Heart left ventricle (tissue), 16 donors: ENCODE measurements around the gene PDCD1. TPM values are rescaled to one million over a fixed set of nuclear protein-coding genes. Genes with fewer than 3 reads are reported as not detected.
A peak's percentile ranks its signal among the peaks of the same experiment; 100 is the strongest.

ENCODE experiments used
- ATAC-seq, 4 donors: fragments of 200-7000 bp; cut with Tn5 transposase; one replicate each; pipeline ENCODE4 v1.9.1; 2020 to 2022; ENCODE audit warnings: moderate library complexity in 4 of 4, mild to moderate bottlenecking in 3 of 4, moderate number of reproducible peaks in 1 of 4
- DNase-seq, 5 donors: peaks; one replicate each; pipeline ENCODE4 v3.0.0-alpha.2; 2020
- H3K27ac ChIP-seq, 12 donors: fragments of 200-600 bp; sonication (generic) in 4 of 12; one replicate each; pipeline versions ENCODE4 v1.5.0 to v1.8.0; 2016 to 2022; ENCODE audit warnings: mild to moderate bottlenecking in 2 of 12
- H3K27me3 ChIP-seq, 9 donors: fragments of 200-600 bp; sonication (generic) in 2 of 9; one replicate each; pipeline versions ENCODE4 v1.5.1 to v1.8.0; 2016 to 2022; ENCODE audit warnings: mild to moderate bottlenecking in 3 of 9
- H3K36me3 ChIP-seq, 9 donors: fragments of 200-600 bp; sonication (generic) in 2 of 9; one replicate each; pipeline versions ENCODE4 v1.5.0 to v1.8.0; 2018 to 2022; ENCODE audit warnings: mild to moderate bottlenecking in 2 of 9
- H3K4me1 ChIP-seq, 12 donors: fragments of 200-600 bp; sonication (generic) in 4 of 12; one replicate each; pipeline versions ENCODE4 v1.5.0 to v1.8.0; 2016 to 2022; ENCODE audit warnings: mild to moderate bottlenecking in 3 of 12
- H3K4me3 ChIP-seq, 12 donors: fragments of 200-600 bp; sonication (generic) in 4 of 12; one replicate each; pipeline versions ENCODE4 v1.5.0 to v1.8.0; 2017 to 2022; ENCODE audit warnings: mild to moderate bottlenecking in 9 of 12, moderate library complexity in 4 of 12
- H3K9me3 ChIP-seq, 12 donors: fragments of 200-600 bp; sonication (generic) in 4 of 12; one replicate each; pipeline versions ENCODE4 v1.5.0 to v1.8.0; 2016 to 2022; ENCODE audit warnings: mild to moderate bottlenecking in 1 of 12
- POLR2A ChIP-seq, 2 donors: fragments of 450-650 bp; IDR thresholded peaks; one replicate each; pipeline ENCODE4 v1.6.1; 2017; ENCODE audit warnings: antibody characterized with exemption in 2 of 2, mild to moderate bottlenecking in 2 of 2, moderate library complexity in 2 of 2
- WGBS, 4 donors: extraction: QIAGEN DNeasy Blood & Tissue Kit in 2 of 4; methylation state at CpG; one replicate each; pipeline versions ENCODE4 v1.1.5 to v1.1.7; 2013 to 2018; 5-methylcytosine and 5-hydroxymethylcytosine counted together
- intact Hi-C, 10 donors: fragments of 100-400 bp; cut with DNase I; formaldehyde crosslinking; loops; one replicate each; pipeline versions ENCODE4 v1.11.1 to v1.14.2; 2022
- polyA plus RNA-seq, 2 donors: library from polyadenylated mRNA; stranded (reverse); fragments of 200-250 nt; gene quantifications; one replicate each; pipeline ENCODE4 v1.2.3, GENCODE V29; 2013
- total RNA-seq, 9 donors: library from RNA; depleted of rRNA in 2 of 9; stranded (reverse); fragments of >200 nt in 2 of 9; fragmentation: NEBNext Ultra II Directional in 3 of 9; extraction: Animal tissue kit (Norgen Biotek cat#: 25700) in 3 of 9; gene quantifications; one replicate each; pipeline versions ENCODE4 v1.1.0 to v1.2.4, GENCODE V29; 2016 to 2023
- TF ChIP-seq, protein P1 (sequence below), 12 donors: fragments of 200-600 bp; sonication (generic) in 4 of 12; IDR thresholded peaks; one replicate each; pipeline versions ENCODE4 v1.5.0 to v1.8.0; 2018 to 2022; ENCODE audit warnings: antibody characterized with exemption in 12 of 12, mild to moderate bottlenecking in 5 of 12
- donor health status: ischemic (EF 13 %, LVEDD 7.1; RV severe dilation, severe dysfunction).
- donor health status: healthy with polysubstance abuse.
- donor health status: DM: no; HTN: yes; CAD: no.
- donor health status: DM: no; HTN: no; CAD: no.
- donor health status: ischemic (EF 25% LVEDD 6.9; RV normal size, moderate dysfunction).
- donor health status: ischemic (EF 25% LVEDD 5.7; RV mildly dilated, moderate dysfunction).
- donor health status: healthy.
- donor health status: DM: yes; HTN: yes; CAD: no.
- donor health status: ischemic (EF 35%, LVEDD 5.7; RV mildly dilated, moderate dysfunction).
- donor health status: nonischemic (EF 11% LVEDD 7.7; RV severe dilation, severe dysfunction).
- donor health status: DM: yes; HTN: yes; CAD: no.
- donor health status: PGD.
- donor health status: ischemic (EF 29% LVEDD 5.4; RV normal size, mild dysfunction).
- donor health status: nonischemic (EF 23%, LVEDD 6.1; RV moderate dilation, normal function).

PDCD1 gene
- total and polyA plus RNA-seq, 11 donors = 0.27 to 7.6 (median 1.4) TPM

- intact Hi-C loops = loop anchor here in 2 of 10 donors (10.0 kb wide), 2 partner anchors 137 to 167 kb away; partner anchors contain the start of genes D2HGDH (in 1 of the 2) and ING5 (in 1 of the 2)
- peaks cover 0 to 22% (median 6%) of the 10 kb centered on the region in 9 donors for H3K27me3 ChIP-seq
Measured at GRCh38 chr2:241871538-241872312, 13.0 kb upstream of the PDCD1 start.

GRCh38 chr2:241870611-241871537, 12.2 kb upstream of the PDCD1 start:
- ATAC-seq (no peak), DNase-seq (peak in 3 of 5 donors; percentile 11 to 61 (median 18))
- Histone ChIP-seq H3K4me3 (no peak overlapping the region), H3K27ac (no peak overlapping the region), H3K9me3 (peaks cover 0 to 8% (median 0%) of the 10 kb centered on the region in 12 donors), H3K36me3 (no peaks in the 10 kb centered on the region), H3K27me3 (peaks cover 3 to 27% (median 14%) of the 10 kb centered on the region in 9 donors), H3K4me1 (no peaks in the 10 kb centered on the region)
- TF ChIP-seq POLR2A (IDR thresholded peaks at IDR 0.05) = no peak
- TF ChIP-seq, protein P1, sequence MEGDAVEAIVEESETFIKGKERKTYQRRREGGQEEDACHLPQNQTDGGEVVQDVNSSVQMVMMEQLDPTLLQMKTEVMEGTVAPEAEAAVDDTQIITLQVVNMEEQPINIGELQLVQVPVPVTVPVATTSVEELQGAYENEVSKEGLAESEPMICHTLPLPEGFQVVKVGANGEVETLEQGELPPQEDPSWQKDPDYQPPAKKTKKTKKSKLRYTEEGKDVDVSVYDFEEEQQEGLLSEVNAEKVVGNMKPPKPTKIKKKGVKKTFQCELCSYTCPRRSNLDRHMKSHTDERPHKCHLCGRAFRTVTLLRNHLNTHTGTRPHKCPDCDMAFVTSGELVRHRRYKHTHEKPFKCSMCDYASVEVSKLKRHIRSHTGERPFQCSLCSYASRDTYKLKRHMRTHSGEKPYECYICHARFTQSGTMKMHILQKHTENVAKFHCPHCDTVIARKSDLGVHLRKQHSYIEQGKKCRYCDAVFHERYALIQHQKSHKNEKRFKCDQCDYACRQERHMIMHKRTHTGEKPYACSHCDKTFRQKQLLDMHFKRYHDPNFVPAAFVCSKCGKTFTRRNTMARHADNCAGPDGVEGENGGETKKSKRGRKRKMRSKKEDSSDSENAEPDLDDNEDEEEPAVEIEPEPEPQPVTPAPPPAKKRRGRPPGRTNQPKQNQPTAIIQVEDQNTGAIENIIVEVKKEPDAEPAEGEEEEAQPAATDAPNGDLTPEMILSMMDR (IDR thresholded peaks at IDR 0.05) = no peak
- intact Hi-C loops = loop anchor here in 2 of 10 donors (10.0 kb wide), 2 partner anchors 136 to 166 kb away; partner anchors contain the start of genes D2HGDH (in 1 of the 2) and ING5 (in 1 of the 2)
- WGBS, 4 donors = 62 to 71% (median 65%) methylated on average over 16 to 28 of the region's 28 CpGs

More at GRCh38 chr2:241871538-241872312, 13.0 kb upstream of the PDCD1 start:
- H3K9me3 ChIP-seq = peaks cover 0 to 8% (median 0%) of the 10 kb centered on the region in 12 donors
- TF ChIP-seq, protein P1 (IDR thresholded peaks at IDR 0.05) = no peak
- no peak for TF ChIP-seq POLR2A (IDR thresholded peaks at IDR 0.05)
- 82 to 91% (median 89%) methylated on average over 14 to 38 of the region's 38 CpGs for WGBS, 4 donors
- H3K27ac ChIP-seq = no peak overlapping the region
- H3K36me3 ChIP-seq = no peaks in the 10 kb centered on the region
- DNase-seq (peak in 1 of 5 donors; percentile 66), ATAC-seq (no peak)
- no peaks in the 10 kb centered on the region for H3K4me1 ChIP-seq
- no peak overlapping the region for H3K4me3 ChIP-seq

GRCh38 chr2:241870081-241870541, 11.4 kb upstream of the PDCD1 start:
- H3K27ac ChIP-seq = no peak overlapping the region
- WGBS, 4 donors = 87 to 97% (median 91%) methylated on average over 3 to 28 of the region's 28 CpGs
- H3K36me3 ChIP-seq = no peaks in the 10 kb centered on the region
- H3K4me3 ChIP-seq = no peak overlapping the region
- H3K27me3 ChIP-seq = peaks cover 3 to 28% (median 14%) of the 10 kb centered on the region in 9 donors
- no peaks in the 10 kb centered on the region for H3K4me1 ChIP-seq
- intact Hi-C loops = loop anchor here in 2 of 10 donors (10.0 kb wide), 2 partner anchors 135 to 165 kb away; partner anchors contain the start of genes D2HGDH (in 1 of the 2) and ING5 (in 1 of the 2)
- DNase-seq (peak in 3 of 5 donors; percentile 17 to 60 (median 28)), ATAC-seq (no peak)
- no peak for TF ChIP-seq POLR2A (IDR thresholded peaks at IDR 0.05)
- TF ChIP-seq, protein P1 (IDR thresholded peaks at IDR 0.05) = no peak
- peaks cover 0 to 2% (median 0%) of the 10 kb centered on the region in 12 donors for H3K9me3 ChIP-seq
